ENCODE data around the gene KCNG2.

KCNG2 gene

DNA sequence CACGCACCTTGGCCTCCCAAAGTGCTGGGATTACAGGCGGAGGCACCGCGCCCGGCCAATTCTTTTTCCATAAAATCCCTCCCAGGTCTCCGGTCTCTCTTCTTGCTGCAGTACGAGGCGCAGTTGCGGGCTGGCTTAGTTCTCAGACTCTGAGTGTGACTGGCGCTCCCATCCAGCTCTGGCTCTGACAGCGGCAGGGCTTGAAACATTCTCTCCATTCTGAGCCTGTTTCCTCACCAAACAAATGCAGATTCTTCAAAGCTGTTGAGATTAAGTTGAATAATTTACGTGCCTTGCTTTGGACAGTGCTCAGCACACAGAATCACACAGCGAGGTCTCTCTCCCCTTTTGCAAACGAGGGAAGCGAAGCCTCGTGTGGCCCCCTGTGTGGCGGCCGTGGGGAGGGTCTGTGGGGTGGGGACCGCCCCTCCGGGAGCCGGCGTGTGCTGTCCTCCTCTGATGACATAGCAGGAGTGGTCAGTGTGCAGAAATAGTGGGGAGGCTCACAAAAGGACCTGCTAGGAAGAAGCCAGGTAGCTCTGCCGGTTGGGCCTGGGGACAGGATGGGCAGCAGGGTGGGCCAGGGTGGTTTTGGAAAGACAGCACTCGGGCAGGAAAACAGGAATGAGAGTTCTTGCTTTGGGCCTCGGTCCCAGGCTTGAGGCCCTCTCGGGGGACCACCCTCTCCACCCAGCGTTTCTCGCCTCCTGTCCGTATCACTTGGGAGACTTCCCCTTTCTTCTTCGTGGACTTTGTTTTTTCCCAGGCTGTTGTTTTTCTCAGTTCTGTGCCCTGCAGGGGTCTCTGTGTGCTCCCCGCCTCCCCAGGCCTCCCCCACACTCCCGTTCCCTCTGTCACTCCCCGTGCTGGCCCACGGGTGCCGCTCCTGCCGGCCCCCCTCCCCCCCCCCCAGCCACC, 75.0 kb downstream of the KCNG2 start:
- peak overlapping the region; percentile 72 for H3K27ac Mint-ChIP-seq
- H3K9me3 Mint-ChIP-seq: peaks cover 10% of the 10 kb centered on the region
- no peak for DNase-seq
- no peaks in the 10 kb centered on the region for H3K36me3 Mint-ChIP-seq (ENCODE audit: low read depth)
- peaks cover 53% of the 10 kb centered on the region for H3K4me1 Mint-ChIP-seq
- no peak overlapping the region for H3K4me3 Mint-ChIP-seq
- TF ChIP-seq, protein P1, sequence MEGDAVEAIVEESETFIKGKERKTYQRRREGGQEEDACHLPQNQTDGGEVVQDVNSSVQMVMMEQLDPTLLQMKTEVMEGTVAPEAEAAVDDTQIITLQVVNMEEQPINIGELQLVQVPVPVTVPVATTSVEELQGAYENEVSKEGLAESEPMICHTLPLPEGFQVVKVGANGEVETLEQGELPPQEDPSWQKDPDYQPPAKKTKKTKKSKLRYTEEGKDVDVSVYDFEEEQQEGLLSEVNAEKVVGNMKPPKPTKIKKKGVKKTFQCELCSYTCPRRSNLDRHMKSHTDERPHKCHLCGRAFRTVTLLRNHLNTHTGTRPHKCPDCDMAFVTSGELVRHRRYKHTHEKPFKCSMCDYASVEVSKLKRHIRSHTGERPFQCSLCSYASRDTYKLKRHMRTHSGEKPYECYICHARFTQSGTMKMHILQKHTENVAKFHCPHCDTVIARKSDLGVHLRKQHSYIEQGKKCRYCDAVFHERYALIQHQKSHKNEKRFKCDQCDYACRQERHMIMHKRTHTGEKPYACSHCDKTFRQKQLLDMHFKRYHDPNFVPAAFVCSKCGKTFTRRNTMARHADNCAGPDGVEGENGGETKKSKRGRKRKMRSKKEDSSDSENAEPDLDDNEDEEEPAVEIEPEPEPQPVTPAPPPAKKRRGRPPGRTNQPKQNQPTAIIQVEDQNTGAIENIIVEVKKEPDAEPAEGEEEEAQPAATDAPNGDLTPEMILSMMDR (IDR thresholded peaks at IDR 0.05): no peak
- no peaks in the 10 kb centered on the region for H3K27me3 Mint-ChIP-seq (ENCODE audit: low read depth, poor library complexity)

GRCh38 chr18:79873449-79874110, 75.8 kb downstream of the KCNG2 start:
- DNase-seq: peak; percentile 58
- TF ChIP-seq, protein P1 (IDR thresholded peaks at IDR 0.05): no peak
- Mint-ChIP-seq H3K9me3 (peaks cover 4% of the 10 kb centered on the region), H3K4me1 (peaks cover 51% of the 10 kb centered on the region), H3K4me3 (peak overlapping the region; percentile 73), H3K27ac (peak overlapping the region; percentile 96), H3K27me3 (ENCODE audit: low read depth, poor library complexity) (peaks cover 1% of the 10 kb centered on the region), H3K36me3 (ENCODE audit: low read depth) (no peaks in the 10 kb centered on the region)

GRCh38 chr18:79874553-79875530, 77.1 kb downstream of the KCNG2 start:
- Mint-ChIP-seq H3K4me1 (peaks cover 49% of the 10 kb centered on the region), H3K36me3 (ENCODE audit: low read depth) (peaks cover 6% of the 10 kb centered on the region), H3K4me3 (peak overlapping the region; percentile 22), H3K27ac (no peak overlapping the region), H3K27me3 (ENCODE audit: low read depth, poor library complexity) (peaks cover 10% of the 10 kb centered on the region), H3K9me3 (peaks cover 13% of the 10 kb centered on the region)
- no peak for DNase-seq
- TF ChIP-seq, protein P1 (IDR thresholded peaks at IDR 0.05): no peak

- Mint-ChIP-seq H3K27ac (no peak overlapping the region), H3K9me3 (peaks cover 17% of the 10 kb centered on the region), H3K27me3 (ENCODE audit: low read depth, poor library complexity) (peaks cover 10% of the 10 kb centered on the region), H3K36me3 (ENCODE audit: low read depth) (peaks cover 6% of the 10 kb centered on the region), H3K4me1 (peaks cover 49% of the 10 kb centered on the region), H3K4me3 (peak overlapping the region; percentile 22)
- TF ChIP-seq, protein P1 (IDR thresholded peaks at IDR 0.05): no peak
- no peak for DNase-seq
These were observed 77.8 kb downstream of the KCNG2 start for GRCh38 chr18:79875531-79875919.

GRCh38 chr18:79875931-79876461, 78.3 kb downstream of the KCNG2 start:
- DNase-seq: no peak
- H3K27me3 Mint-ChIP-seq (ENCODE audit: low read depth, poor library complexity): peaks cover 10% of the 10 kb centered on the region
- H3K4me1 Mint-ChIP-seq: peaks cover 49% of the 10 kb centered on the region
- TF ChIP-seq, protein P1 (IDR thresholded peaks at IDR 0.05): no peak
- no peak overlapping the region for H3K4me3 Mint-ChIP-seq
- peaks cover 6% of the 10 kb centered on the region for H3K36me3 Mint-ChIP-seq (ENCODE audit: low read depth)
- no peak overlapping the region for H3K27ac Mint-ChIP-seq
- peaks cover 19% of the 10 kb centered on the region for H3K9me3 Mint-ChIP-seq

Data from nephron progenitor cell (in vitro differentiated cells).